Spleen (tissue), 11 donors: ENCODE data around the gene IFT52. TPM values are rescaled to one million over a fixed set of nuclear protein-coding genes. Genes with fewer than 3 reads are reported as not detected.
A peak's percentile ranks its signal among the peaks of the same experiment; 100 is the strongest.

Experiments
- DNase-seq: peaks from one replicate; pipeline ENCODE4 v3.0.0-alpha.2; 2020
- H3K27ac ChIP-seq, 8 donors: fragments of 200-600 bp; sonication (generic) in 7 of 8; 1 replicate in 4 of 8; 2 replicates in 4 of 8; pipeline versions ENCODE4 v1.5.0 to v1.8.0; 2016 to 2021; ENCODE audit warnings: inconsistent platforms in 4 of 8, mild to moderate bottlenecking in 4 of 8, moderate library complexity in 1 of 8
- H3K27me3 ChIP-seq, 7 donors: fragments of 200-600 bp; sonication (generic) in 6 of 7; replicated peaks in 1 of 7; 1 replicate in 4 of 7; 2 replicates in 3 of 7; pipeline versions ENCODE4 v1.5.0 to v1.8.0; 2016 to 2021; ENCODE audit warnings: inconsistent platforms in 3 of 7, mild to moderate bottlenecking in 1 of 7
- H3K36me3 ChIP-seq, 6 donors: fragments of 200-600 bp; sonication (generic) in 5 of 6; 1 replicate in 4 of 6; 2 replicates in 2 of 6; pipeline versions ENCODE4 v1.5.0 to v1.8.0; 2016 to 2021; ENCODE audit warnings: inconsistent platforms in 2 of 6
- H3K4me1 ChIP-seq, 6 donors: fragments of 200-600 bp; sonication (generic) in 5 of 6; 1 replicate in 3 of 6; 2 replicates in 3 of 6; pipeline versions ENCODE4 v1.5.0 to v1.8.0; 2016 to 2021; ENCODE audit warnings: inconsistent platforms in 3 of 6
- H3K4me3 ChIP-seq, 8 donors: fragments of 200-600 bp; sonication (generic) in 7 of 8; 1 replicate in 4 of 8; 2 replicates in 4 of 8; pipeline versions ENCODE4 v1.5.0 to v1.8.0; 2016 to 2021; ENCODE audit warnings: inconsistent platforms in 4 of 8, mild to moderate bottlenecking in 4 of 8, moderate library complexity in 2 of 8
- H3K9me3 ChIP-seq, 8 donors: fragments of 200-600 bp; sonication (generic) in 7 of 8; 1 replicate in 4 of 8; 2 replicates in 4 of 8; pipeline versions ENCODE4 v1.5.0 to v1.8.0; 2016 to 2021; ENCODE audit warnings: inconsistent platforms in 4 of 8
- CTCF ChIP-seq, 11 experiments: fragments of 200-600 bp in 7 of 11; fragments of 450-650 bp in 4 of 11; sonication (generic) in 4 of 11; IDR thresholded peaks in 8 of 11; conservative IDR thresholded peaks in 3 of 11; 1 replicate in 7 of 11; 2 replicates in 4 of 11; pipeline versions ENCODE4 v1.4.0 to v1.8.0; 2016 to 2021; ENCODE audit warnings: antibody characterized with exemption in 11 of 11, inconsistent platforms in 4 of 11, mild to moderate bottlenecking in 1 of 11
- POLR2A ChIP-seq, 3 donors: fragments of 450-650 bp; IDR thresholded peaks; one replicate each; pipeline ENCODE4 v1.5.1; 2017; ENCODE audit warnings: antibody characterized with exemption in 3 of 3, mild to moderate bottlenecking in 1 of 3
- POLR2AphosphoS5 ChIP-seq, 3 donors: sonication (generic); formaldehyde crosslinking; IDR thresholded peaks; one replicate each; pipeline ENCODE4 v1.5.1; 2017; ENCODE audit warnings: antibody characterized with exemption in 3 of 3
- WGBS, 5 donors: extraction: QIAGEN DNeasy Blood & Tissue Kit in 3 of 5; methylation state at CpG; one replicate each; pipeline versions ENCODE4 v1.1.5 to v1.1.7; 2013 to 2018; 5-methylcytosine and 5-hydroxymethylcytosine counted together
- intact Hi-C: fragments of 100-400 bp; cut with DNase I; formaldehyde crosslinking; loops from one replicate; pipeline ENCODE4 v1.15.0; 2023; ENCODE audit warnings: low total_unique reads
- polyA plus RNA-seq, 3 donors: library from polyadenylated mRNA; stranded (reverse); fragments of 200-250 nt; gene quantifications; one replicate each; pipeline ENCODE4 v1.2.1, GENCODE V29; 2013
- total RNA-seq, 7 donors: library from RNA; depleted of rRNA in 3 of 7; stranded (reverse); fragments of >200 nt in 3 of 7; fragmentation: NEBNext Ultra II Directional in 4 of 7; extraction: Animal tissue kit (Norgen Biotek cat#: 25700) in 4 of 7; gene quantifications; one replicate each; pipeline versions ENCODE4 v1.1.0 to v1.2.1, GENCODE V29; 2016 to 2021
- donor health status: healthy with polysubstance abuse.
- donor health status: DM: no; HTN: no; CAD: no; lungs with moderate emphysema.
- donor health status: DM: no; HTN: no; CAD: no.
- donor health status: Bipolar disorder and iron deficiency.
- donor health status: healthy.
- donor health status: DM: no; HTN: no; CAD: no.
- donor health status: DM: yes; HTN: yes; CAD: no.

IFT52 gene
- total and polyA plus RNA-seq, 10 donors: 14.4 to 26.4 (median 18.6) TPM

- H3K4me3 ChIP-seq: peak overlapping the region in 7 of 8 donors; percentile 39 to 75 (median 52)
- DNase-seq: peak; percentile 83
These were observed 76.8 kb downstream of the IFT52 start for GRCh38 chr20:43667341-43668132.

DNA sequence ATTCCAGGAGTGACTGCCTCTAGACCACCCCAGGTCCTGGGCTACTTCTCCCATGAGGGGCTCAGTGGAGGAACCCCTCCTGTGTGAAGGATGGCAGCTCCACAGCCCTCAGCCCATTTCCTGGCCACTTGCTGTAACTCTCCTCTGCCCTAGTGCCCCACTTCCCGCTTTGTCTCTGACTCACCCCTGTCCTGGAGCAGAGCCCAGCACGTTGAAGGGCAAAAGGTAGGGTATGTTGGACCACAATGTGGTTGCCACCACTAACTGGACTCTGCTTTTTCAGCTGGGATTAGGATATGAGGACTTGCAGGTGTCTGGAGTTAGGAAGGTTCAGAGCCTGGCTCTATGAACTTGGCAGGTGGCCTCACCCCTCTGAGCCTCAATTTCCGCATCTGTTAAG is 78.6 kb downstream of the IFT52 start:
- H3K4me3 ChIP-seq: peak overlapping the region in 1 of 8 donors; percentile 75

More at GRCh38 chr20:43667341-43668132, 76.8 kb downstream of the IFT52 start:
- no peak for TF ChIP-seq POLR2A (IDR thresholded peaks at IDR 0.05)
- peak in 2 of 3 donors; percentile 18 to 50 for TF ChIP-seq POLR2AphosphoS5 (IDR thresholded peaks at IDR 0.05)
- TF ChIP-seq CTCF (IDR thresholded peaks at IDR 0.05 in 8 of 11, conservative IDR thresholded peaks at IDR 0.05 in 3 of 11): no peak
- Histone ChIP-seq H3K27ac (peak overlapping the region in 5 of 8 donors; percentile 36 to 82 (median 77)), H3K4me1 (peaks cover 4 to 48% (median 16%) of the 10 kb centered on the region in 6 donors), H3K9me3 (no peaks in the 10 kb centered on the region), H3K36me3 (no peaks in the 10 kb centered on the region), H3K27me3 (peaks cover 0 to 41% (median 17%) of the 10 kb centered on the region in 7 donors)
- intact Hi-C loops: no loop called here
- WGBS, 5 donors: 5 to 11% (median 6%) methylated on average over 22 to 34 of the region's 34 CpGs

DNA sequence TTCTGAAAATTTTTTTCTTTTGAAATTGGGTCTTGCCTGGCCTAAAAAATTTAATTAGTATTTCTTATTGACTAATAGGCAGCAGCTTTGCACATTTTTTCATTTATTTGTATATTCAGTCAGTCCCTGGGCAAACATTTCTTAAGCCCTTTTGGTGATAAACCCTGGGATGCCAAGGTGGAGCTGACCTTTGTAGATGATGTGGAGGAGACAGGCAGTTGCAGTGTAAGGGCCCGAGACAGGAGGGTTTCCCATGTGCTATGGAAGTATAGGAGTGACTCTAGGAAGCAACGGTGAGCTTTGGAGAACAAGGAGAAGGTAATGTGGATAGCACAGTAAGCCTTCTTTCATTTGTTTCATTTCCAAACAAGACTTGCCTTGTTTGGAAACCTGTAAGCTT is 79.7 kb downstream of the IFT52 start:
- 87 to 100% (median 96%) methylated on average over 2 of the region's 2 CpGs for WGBS, 5 donors
- H3K4me1 ChIP-seq: peaks cover 4 to 34% (median 16%) of the 10 kb centered on the region in 6 donors
- H3K27me3 ChIP-seq: peaks cover 0 to 41% (median 17%) of the 10 kb centered on the region in 7 donors
- no peak overlapping the region for H3K27ac ChIP-seq
- peaks cover 0 to 16% (median 0%) of the 10 kb centered on the region in 6 donors for H3K36me3 ChIP-seq
- no peaks in the 10 kb centered on the region for H3K9me3 ChIP-seq
- intact Hi-C loops: no loop called here
- no peak for TF ChIP-seq POLR2AphosphoS5 (IDR thresholded peaks at IDR 0.05)
- TF ChIP-seq POLR2A (IDR thresholded peaks at IDR 0.05): no peak
- no peak for TF ChIP-seq CTCF (IDR thresholded peaks at IDR 0.05 in 8 of 11, conservative IDR thresholded peaks at IDR 0.05 in 3 of 11)
- H3K4me3 ChIP-seq: no peak overlapping the region
- DNase-seq: no peak

More for the DNA sequence above, 78.6 kb downstream of the IFT52 start:
- DNase-seq: peak; percentile 34
- TF ChIP-seq POLR2A (IDR thresholded peaks at IDR 0.05) (no peak), CTCF (IDR thresholded peaks at IDR 0.05 in 8 of 11, conservative IDR thresholded peaks at IDR 0.05 in 3 of 11) (no peak), POLR2AphosphoS5 (IDR thresholded peaks at IDR 0.05) (no peak)
- 60 to 88% (median 67%) methylated on average over 3 of the region's 3 CpGs for WGBS, 5 donors
- Histone ChIP-seq H3K27me3 (peaks cover 0 to 41% (median 17%) of the 10 kb centered on the region in 7 donors), H3K4me1 (peaks cover 4 to 43% (median 16%) of the 10 kb centered on the region in 6 donors), H3K36me3 (peaks cover 0 to 9% (median 0%) of the 10 kb centered on the region in 6 donors), H3K9me3 (no peaks in the 10 kb centered on the region), H3K27ac (no peak overlapping the region)
- intact Hi-C loops: no loop called here

DNA sequence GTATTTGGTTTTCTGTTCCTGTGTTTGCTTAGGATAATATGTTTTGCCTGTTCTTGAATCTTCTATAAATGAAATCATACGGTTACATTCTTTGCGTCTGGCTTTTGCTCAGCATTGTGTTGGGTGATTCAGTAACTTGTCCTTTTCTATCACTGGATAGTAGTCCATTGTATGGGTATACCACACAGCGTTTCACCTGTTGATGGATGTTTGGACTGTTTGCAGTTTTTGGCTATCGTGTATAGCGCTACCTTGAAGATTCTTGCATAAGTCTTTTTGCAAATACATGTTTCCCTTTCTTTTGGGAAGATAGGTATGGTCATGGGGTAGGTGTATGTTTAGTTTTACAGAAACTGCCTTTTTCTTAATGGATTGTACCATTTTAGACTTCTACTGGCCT is 85.6 kb downstream of the IFT52 start:
- intact Hi-C loops: no loop called here
- H3K27ac ChIP-seq: no peak overlapping the region
- H3K27me3 ChIP-seq: no peaks in the 10 kb centered on the region
- no peak for DNase-seq
- peaks cover 0 to 24% (median 0%) of the 10 kb centered on the region in 6 donors for H3K4me1 ChIP-seq
- H3K4me3 ChIP-seq: no peak overlapping the region
- TF ChIP-seq POLR2AphosphoS5 (IDR thresholded peaks at IDR 0.05): no peak
- no peak for TF ChIP-seq POLR2A (IDR thresholded peaks at IDR 0.05)
- no peak for TF ChIP-seq CTCF (IDR thresholded peaks at IDR 0.05 in 8 of 11, conservative IDR thresholded peaks at IDR 0.05 in 3 of 11)
- 94 to 97% (median 96%) methylated on average over 5 of the region's 5 CpGs for WGBS, 5 donors
- peaks cover 0 to 23% (median 0%) of the 10 kb centered on the region in 6 donors for H3K36me3 ChIP-seq
- H3K9me3 ChIP-seq: no peaks in the 10 kb centered on the region
